COLO668 (cell line): ENCODE results near the gene IER3.
"Not testable (repeated sequence)": the region's sequence is repeated elsewhere in the genome, so short reads cannot be mapped to it uniquely, and the experiment has no call there.

ENCODE experiments used
- DNase-seq: peaks from one replicate; lab custom pipeline; 2025; ENCODE audit not compliant: unreplicated experiment; lab: John Stamatoyannopoulos, UW

IER3 gene

GRCh38 chr6:30769088-30769852 lies 24.9 kb upstream of the IER3 start:
- peak; percentile 27 for DNase-seq

GRCh38 chr6:30768634-30769087 lies 24.3 kb upstream of the IER3 start:
- no peak for DNase-seq

GRCh38 chr6:30767944-30768301 lies 23.6 kb upstream of the IER3 start:
- no peak for DNase-seq

GRCh38 chr6:30767158-30767943 lies 23.0 kb upstream of the IER3 start:
- no peak for DNase-seq

- DNase-seq: no peak
These were observed 22.3 kb upstream of the IER3 start for GRCh38 chr6:30766461-30767157.

- not testable (repeated sequence) for DNase-seq
These were observed 21.1 kb upstream of the IER3 start for GRCh38 chr6:30765495-30765894.

- DNase-seq: not testable (repeated sequence)
These were observed 20.2 kb upstream of the IER3 start for GRCh38 chr6:30764490-30765043.

- no peak for DNase-seq
These were observed 19.5 kb upstream of the IER3 start for GRCh38 chr6:30763618-30764489.

GRCh38 chr6:30763155-30763617 lies 18.8 kb upstream of the IER3 start:
- DNase-seq: no peak

GRCh38 chr6:30761791-30762429 lies 17.6 kb upstream of the IER3 start:
- DNase-seq: no peak

- DNase-seq: no peak
These were observed 16.2 kb upstream of the IER3 start for GRCh38 chr6:30760549-30760948.

GRCh38 chr6:30759575-30760239 lies 15.4 kb upstream of the IER3 start:
- DNase-seq: no peak

GRCh38 chr6:30757261-30757904 lies 13.0 kb upstream of the IER3 start:
- DNase-seq: no peak

GRCh38 chr6:30756405-30757003 lies 12.2 kb upstream of the IER3 start:
- DNase-seq: not testable (repeated sequence)

GRCh38 chr6:30754631-30755030 lies 10.3 kb upstream of the IER3 start:
- no peak for DNase-seq

GRCh38 chr6:30752157-30752927 lies 8.0 kb upstream of the IER3 start:
- no peak for DNase-seq

GRCh38 chr6:30750379-30750668 lies 6.0 kb upstream of the IER3 start:
- no peak for DNase-seq
